ENCODE data around the gene MUC13.

The MUC13 gene

DNA sequence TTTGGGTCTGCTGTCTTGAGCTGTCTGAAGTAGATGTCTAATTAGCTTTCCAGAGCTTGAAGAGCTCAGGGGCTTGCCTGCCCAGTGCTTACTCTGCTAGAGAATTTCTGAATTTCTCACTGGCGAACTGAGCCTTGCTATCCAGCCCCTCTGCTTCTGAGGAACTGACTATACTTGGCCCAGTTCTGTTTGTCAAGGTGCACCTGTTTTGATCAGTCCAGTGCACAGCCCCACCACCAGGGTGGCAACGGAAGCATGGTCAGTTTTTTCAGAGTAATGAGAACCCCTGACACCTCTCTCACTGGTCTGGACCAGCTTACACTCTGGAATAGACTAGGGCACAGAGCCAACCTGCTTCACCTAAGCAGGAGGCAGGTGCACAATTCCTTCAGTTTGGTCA, 72.5 kb downstream of the MUC13 start:
- DNase-seq: no peak

DNA sequence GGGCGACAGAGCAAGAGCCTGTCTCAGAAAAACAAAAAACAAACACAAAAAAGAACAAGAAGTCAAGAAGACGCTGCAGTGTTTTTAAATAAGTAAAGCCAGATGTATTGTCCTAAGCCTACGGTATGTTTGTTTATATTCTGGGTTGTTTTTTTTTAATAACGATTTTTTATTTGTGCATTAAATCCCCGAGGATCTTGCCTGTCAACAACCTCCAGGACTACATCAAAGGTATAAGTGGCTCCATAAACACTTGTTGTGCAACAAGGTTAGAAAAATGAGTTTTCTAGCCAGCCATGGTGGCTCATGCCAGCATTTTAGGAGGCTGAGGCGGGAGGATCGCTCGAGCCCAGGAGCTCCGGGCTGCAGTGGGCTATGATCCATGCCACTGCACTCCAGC, 73.5 kb downstream of the MUC13 start:
- no peak for DNase-seq

- no peak for DNase-seq
Measured at GRCh38 chr3:124860599-124860998, 74.0 kb downstream of the MUC13 start.

- DNase-seq: no peak
Measured at GRCh38 chr3:124859025-124859424, 75.5 kb downstream of the MUC13 start.

DNA sequence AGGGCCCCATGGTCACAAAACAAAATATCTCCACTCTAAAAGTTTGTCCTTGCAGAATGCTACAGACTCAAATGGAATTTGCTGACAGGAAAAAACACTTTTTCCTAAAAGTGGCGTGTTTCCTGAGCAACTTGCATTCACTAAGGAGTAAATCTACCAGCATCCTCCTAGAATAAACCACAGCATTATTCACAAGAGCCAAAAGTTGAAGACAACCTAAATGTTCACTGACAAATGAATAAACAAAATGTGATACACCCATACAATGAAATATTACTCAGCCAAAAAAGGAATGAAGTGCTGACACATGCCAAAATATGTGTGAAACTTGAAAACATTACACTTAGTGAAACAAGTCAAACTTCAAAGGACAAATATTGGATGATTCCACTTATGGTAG, 76.3 kb downstream of the MUC13 start:
- DNase-seq: no peak

DNA sequence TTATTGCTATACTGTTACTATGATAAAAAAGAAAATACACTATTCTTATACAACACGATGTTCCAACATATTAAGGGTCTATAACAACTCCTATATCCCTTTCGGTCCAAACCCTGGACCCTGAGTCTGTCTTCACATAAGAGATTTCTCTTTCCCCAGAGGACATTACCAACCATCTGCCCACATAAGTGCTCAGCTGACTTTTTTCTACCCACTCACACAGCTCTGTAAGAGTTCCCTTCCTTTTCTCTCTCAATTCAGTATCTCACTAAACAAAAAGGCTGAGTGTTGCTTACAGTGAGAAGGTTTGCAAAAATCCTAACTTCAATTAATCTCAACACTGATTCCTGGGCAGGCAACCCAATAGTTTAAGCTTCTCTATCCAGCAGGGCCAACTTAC, 77.9 kb downstream of the MUC13 start:
- DNase-seq: no peak
